MM.1S (cell line): Measurements from ENCODE around the gene ELP6.

Experiments used
- CTCF ChIP-seq: fragments of 300-600 bp; sonication (generic); IDR thresholded peaks from 2 replicates; pipeline ENCODE4 v1.5.1; 2016; ENCODE audit warnings: antibody characterized with exemption, low read length, mixed read lengths
- EZH2 ChIP-seq: fragments of 300-600 bp; sonication (generic); optimal IDR thresholded peaks from 2 replicates; pipeline ENCODE3; 2017; ENCODE audit warnings: low read depth, mild to moderate bottlenecking, antibody characterized with exemption, low read length, mixed read lengths

DNA sequence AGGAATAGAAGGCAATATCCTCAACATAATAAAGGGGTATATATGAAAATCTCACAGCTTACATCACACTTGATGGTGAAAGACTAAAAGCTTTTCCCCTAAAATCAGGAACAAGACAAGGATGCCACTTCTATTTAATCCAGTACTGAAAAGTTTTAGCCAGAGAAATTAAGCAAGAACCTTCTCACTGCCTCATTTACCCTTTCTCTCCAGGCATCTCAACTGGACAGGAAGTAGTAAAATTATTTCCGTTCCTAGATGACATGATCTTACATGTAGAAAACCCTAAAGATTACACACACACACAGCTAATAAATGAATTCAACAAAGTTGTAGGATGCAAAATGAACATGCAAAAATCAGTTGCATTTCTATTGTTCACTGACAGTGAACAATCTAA lies 48.9 kb downstream of the ELP6 start:
- TF ChIP-seq CTCF = no peak
- no peak for TF ChIP-seq EZH2
